Left colon (tissue), 2 donors: ENCODE measurements around the gene AK9. TPM values are rescaled to one million over a fixed set of nuclear protein-coding genes. Genes with fewer than 3 reads are reported as not detected.
A peak's percentile ranks its signal among the peaks of the same experiment; 100 is the strongest.
"Not testable (repeated sequence)": the region's sequence is repeated elsewhere in the genome, so short reads cannot be mapped to it uniquely, and the experiment has no call there.

ENCODE experiments used
- ATAC-seq: fragments of 200-7000 bp; cut with Tn5 transposase; one replicate; pipeline ENCODE4 v1.9.1; 2020; ENCODE audit warnings: mild to moderate bottlenecking, moderate library complexity
- DNase-seq, 2 donors: peaks; one replicate each; pipeline ENCODE4 v3.0.0-alpha.2; 2020
- intact Hi-C, 2 donors: fragments of 100-400 bp; cut with DNase I in 1 of 2; cut with micrococcal nuclease in 1 of 2; formaldehyde crosslinking; loops; one replicate each; pipeline versions ENCODE4 v1.11.2 to v1.14.0; 2022; cut with DNase I, micrococcal nuclease
- total RNA-seq, 2 donors: library from RNA; stranded (reverse); fragmentation: NEBNext Ultra II Directional; extraction: Animal tissue kit (Norgen Biotek cat#: 25700); gene quantifications; one replicate each; pipeline ENCODE4 v1.2.1, GENCODE V29; 2021
- donor health status: DM: no; HTN: no; CAD: no.
- donor health status: DM: yes; HTN: yes; CAD: no.

Gene AK9
- total RNA-seq, 2 donors from 2014 or later, result 7.0 to 7.6 TPM

DNA sequence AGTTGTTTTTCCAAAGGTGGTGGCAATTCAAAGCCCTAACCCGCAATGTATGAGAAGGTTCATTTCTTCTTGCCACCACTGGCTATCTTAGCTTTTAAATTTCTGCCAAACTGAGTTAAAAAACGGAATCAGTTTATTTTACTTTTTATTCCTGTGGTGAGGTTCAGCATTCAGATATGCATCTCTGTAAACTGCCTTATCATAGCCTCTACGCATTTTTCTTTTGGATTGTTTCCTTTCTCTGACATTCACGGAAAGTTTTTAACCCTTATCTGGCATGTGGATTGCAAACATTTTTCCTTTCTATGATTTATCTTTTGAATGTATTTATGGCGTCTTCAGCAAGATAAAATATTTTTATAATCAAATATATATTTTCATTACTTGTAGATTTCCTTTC lies 37.7 kb downstream of the AK9 start:
- DNase-seq (no peak), ATAC-seq (no peak)
- intact Hi-C loops, result no loop called here

DNA sequence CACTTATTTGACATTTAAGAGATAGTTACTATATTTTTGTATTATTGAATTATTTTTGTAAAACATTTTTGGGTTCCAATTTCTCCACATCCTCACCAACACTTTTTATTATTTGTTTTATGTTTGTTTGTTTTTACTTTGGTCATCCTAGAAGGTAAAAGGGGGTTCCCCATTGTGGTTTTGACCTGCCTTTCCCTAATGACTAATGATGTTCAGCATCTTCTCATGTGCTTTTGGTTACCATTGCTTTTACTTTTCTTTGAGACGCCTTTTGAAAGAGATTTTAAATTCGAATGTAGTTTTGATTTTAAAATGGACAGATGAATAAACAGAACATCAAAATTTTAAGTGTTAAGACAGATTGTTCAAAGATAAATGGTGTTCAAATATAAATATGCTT lies 46.9 kb downstream of the AK9 start:
- ATAC-seq (no peak), DNase-seq (no peak)
- intact Hi-C loops, result no loop called here

DNA sequence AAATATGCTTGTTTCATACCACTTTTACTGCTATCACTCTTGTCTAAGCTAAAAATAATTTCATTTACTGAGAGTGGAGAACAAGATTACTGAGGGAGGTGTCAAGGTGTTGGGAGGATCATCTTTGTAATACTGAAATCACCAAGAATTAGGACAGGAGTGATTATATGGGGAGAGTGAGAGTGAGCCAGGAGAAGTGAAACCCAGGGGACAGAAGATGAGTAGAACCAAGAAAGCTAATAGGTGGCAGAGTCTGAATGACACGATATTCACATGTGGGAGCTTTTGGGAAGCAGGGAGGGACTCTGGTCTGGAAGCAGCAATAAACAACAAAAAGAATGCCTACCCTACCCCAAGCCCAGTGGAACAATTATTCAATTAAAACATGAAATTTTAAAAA lies 58.6 kb downstream of the AK9 start:
- DNase-seq, result no peak
- no peak for ATAC-seq
- intact Hi-C loops, result no loop called here

DNA sequence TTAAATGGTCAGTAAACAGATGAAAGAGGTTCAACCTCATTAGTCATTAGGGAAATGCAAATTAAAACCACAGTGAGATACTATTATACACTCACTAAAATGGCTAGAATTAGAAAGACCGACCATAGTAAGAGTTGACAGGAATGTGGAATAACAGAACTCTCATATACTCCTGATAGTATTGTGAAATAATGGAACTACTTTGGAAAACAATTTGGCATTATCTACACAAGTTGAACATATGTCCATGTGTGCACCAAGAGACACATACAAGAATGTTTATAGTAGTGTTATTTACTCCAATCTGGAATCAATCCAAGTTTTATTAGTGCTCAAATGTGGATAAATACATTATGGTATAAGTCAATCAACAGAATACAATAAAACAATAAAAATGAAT lies 59.6 kb downstream of the AK9 start:
- intact Hi-C loops, result no loop called here
- ATAC-seq, result no peak
- DNase-seq, result no peak

DNA sequence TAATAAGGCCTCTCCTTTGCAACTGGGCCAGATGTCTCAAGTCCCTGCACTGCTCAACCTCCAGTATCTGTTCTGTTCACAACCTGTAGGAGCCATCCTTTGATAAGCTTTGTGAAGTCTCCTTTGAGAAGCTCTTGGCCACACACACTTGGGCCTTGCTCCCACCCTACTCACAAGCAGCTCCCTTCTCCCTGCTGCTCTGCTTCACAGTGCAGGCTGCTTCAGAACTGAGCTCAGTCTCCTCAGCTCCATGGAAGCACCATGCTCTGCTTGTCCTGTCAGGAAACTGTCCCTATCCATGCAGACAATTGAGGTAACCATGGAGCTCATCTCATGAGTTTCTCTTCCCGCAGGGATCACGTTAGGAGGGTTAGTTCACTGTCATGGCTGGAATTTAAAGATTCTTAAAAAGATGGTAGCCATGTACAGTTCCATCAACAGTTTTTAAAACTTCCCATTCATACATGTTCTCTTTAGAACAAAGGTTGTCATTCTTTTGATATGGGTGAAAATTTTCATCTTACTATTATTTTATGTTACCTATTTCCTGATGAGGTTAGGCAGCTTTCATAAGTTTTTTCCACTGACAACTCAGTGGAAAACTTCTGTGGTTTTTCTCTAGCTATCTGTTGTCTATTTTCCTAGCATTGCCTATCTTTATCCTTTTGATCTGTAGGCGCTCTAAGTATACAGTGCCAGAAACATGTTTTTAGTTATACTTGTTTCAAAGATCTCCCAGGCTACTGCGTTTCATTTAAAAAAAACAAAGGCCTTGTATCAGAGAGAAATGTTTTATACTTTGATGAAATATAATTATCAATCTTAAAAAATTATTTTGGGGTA lies 62.6 kb downstream of the AK9 start:
- no peak for ATAC-seq
- intact Hi-C loops, result no loop called here
- no peak for DNase-seq

DNA sequence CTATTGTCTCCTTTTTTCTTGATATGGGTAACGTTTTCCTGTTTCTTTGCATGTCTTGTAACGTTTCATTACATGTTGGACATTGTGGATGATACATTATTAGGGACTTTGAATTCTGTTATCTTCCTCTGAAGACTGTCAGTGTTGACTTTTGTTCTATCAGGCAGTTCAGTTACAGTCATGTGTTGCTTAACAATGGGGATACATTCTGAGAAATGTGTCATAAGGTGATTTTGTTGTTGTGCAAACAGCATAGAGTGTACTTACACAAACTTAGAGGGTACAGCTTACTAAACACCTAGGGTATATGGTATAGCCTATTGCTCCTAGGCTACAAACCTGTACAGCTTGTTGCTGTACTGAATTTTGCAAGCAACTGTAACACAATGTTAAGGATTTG lies 64.7 kb downstream of the AK9 start:
- DNase-seq (no peak), ATAC-seq (no peak)
- intact Hi-C loops, result no loop called here

DNA sequence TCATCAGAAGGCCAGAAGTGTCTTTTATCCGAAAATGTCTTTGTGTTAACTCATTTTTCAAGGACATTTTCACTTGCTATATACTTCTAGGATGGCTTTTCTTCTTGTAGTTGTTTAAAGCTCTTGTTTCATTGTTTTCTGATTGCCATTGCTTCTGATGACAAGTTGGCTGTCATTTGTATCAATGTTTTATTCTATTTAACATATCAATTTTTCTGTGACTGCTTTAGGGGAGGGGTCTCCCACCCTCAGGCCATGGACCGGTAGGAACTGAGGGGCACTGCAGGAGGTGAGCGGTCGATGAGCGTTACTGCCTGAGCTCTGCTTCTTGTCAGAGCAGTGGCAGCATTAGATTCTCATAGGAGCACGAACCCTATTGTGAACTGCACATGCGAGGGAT lies 65.8 kb downstream of the AK9 start:
- DNase-seq, result no peak
- ATAC-seq, result no peak
- intact Hi-C loops, result no loop called here

DNA sequence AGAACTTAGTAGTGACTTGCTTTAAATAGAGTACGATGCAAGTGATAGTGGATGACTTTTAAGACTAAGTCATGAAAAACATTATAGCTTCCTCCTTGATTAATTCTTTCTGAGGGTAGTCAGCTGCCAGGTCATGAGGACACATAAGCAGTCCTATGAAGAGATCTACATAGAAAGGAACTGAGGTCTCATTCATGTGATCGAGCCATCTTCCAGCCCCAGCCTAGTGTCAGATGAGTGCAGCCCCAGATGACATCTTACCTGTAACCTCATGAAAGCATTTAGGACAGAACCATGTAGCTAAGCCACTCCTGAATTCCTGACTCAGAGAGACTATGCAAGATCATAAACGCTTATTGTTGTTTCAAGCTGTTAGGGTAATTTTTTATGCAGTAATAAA lies 67.7 kb downstream of the AK9 start:
- intact Hi-C loops, result no loop called here
- no peak for DNase-seq
- ATAC-seq, result no peak

DNA sequence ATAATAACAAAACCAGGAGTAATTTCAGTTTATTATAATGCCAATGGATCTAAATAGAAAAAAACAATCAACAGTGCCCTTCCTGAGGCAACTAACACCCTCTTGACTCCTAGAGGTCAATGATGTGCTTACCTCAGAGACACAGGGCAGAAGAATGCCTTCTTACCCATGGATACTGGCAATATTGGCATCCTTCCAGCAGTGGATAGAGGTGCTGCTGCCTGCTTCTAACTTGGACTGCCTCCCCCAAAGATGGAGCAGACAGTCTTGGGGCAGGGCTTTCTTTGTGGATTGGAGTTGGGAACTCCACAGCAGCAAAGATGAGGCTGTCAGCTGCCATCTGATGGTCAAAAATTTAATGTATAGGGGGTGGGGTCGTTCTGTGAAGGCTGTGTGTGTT lies 78.7 kb downstream of the AK9 start:
- DNase-seq, result no peak
- no peak for ATAC-seq
- intact Hi-C loops, result no loop called here

DNA sequence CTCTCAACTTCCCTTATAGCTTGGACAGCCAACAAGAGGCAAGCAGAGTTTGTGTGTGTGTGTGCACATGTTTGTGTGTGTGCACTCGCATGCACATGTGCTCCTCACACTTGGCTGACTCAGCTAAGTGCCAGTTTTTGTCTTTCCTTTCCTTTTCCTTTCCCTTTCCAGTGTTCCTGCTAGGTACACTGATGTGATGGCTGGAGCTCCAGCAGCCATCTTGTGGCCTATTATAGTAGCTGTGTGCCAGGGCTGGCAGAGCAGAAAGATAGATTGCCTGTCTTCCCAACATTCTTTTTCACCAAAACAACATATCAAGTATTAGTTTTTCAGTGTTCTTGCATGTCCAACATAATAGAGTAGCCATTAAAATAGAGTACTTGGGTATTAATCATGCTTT lies 79.5 kb downstream of the AK9 start:
- ATAC-seq, result no peak
- DNase-seq, result no peak
- intact Hi-C loops, result no loop called here

DNA sequence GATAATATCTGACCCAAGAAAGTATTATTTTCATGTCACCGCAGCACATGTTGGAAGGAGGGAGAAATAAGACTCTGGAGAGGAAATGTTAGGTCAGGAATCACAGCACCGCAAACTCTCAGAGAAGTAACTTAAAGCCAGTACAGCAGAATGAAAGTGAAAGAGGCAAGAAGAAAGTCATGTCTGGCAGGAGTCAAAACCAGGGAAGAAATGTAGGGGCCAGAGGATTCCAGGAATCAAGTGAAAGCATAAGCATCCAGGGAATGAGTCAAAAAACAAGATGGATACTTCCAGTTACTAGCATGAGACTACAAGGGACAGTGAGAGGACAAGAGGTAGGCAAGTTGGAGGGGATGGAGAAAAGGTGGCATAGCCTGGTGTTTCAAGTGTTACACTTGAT lies 80.4 kb downstream of the AK9 start:
- DNase-seq (no peak), ATAC-seq (no peak)
- intact Hi-C loops, result no loop called here

DNA sequence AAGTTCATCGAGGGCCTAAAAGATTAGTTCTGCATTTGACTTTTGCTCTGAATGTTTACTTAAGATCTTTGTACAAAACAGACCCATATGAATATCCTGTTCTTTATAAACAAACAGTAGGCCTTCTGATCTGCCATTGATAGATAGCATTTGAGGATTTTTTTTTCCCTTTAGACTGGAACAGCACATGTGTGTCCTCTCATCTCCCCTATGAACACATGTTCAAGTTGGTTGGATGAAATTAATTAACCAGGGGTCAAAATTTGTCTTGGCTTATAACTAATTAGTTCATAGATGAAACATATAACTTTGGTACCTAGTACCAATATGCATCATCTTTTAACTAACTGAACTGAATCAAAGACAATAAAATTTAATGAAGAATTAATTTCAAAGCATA lies 81.3 kb downstream of the AK9 start:
- intact Hi-C loops, result no loop called here
- ATAC-seq (no peak), DNase-seq (no peak)

DNA sequence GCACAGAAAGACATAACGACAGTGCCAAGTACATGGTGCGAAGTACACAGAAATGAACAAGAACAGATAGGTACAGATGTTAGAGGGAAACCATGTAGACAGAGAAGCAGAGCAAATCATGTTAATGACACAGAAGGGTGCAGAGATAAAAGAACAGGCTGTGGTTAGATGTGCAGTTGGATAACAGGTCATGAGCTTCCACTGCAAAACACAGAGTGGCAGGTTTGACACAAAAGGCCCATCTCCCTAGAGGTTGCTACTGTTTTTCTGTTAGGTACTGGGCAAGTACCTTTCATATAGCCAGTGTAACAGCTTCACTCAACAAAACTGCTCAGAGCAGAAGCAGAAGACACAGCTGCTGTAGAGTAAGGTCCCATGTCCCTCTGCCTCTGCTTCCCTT lies 84.6 kb downstream of the AK9 start:
- no peak for ATAC-seq
- no peak for DNase-seq
- intact Hi-C loops, result no loop called here

DNA sequence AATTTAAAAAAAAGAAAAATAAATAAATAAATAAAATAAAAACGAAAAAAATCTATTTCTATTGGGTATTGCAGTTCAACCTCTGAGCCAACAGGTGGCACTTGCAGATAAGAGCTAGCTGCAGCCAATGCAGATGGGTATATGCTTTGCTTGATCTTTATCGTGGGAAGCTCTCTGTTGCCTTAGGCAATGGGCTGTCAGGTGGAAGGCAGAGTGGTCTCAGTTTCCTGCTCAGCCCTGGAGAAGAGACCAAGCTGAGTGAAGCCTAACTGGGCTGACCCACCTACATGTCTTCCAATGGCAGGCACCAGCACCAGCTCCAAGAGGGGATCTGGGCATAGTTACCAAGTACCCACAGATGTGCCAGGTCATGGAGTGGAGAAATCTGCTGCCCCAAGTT lies 95.0 kb downstream of the AK9 start:
- intact Hi-C loops, result no loop called here
- ATAC-seq (peak; percentile 33), DNase-seq (peak in 1 of 2 donors; percentile 5)

DNA sequence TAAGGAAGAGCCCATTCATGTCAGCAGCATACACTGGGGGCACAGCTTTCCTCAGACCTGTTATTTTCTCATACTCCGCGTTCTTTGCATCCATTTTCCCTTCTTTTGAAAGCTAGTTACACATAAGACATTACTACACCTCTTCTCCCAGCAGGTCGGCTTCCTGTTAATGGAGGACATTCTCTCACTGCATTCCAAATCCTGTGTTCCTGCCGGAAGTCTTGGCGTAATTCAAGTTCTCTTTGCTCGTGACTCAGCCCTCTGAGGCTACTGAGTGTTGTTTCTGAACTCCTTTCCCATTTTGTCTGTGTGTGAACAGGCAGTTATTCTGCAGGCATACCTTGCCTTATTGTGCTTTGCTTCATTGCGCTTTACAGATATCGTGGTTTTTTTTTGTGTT lies 110.5 kb downstream of the AK9 start:
- ATAC-seq (no peak), DNase-seq (no peak)
- intact Hi-C loops, result no loop called here

DNA sequence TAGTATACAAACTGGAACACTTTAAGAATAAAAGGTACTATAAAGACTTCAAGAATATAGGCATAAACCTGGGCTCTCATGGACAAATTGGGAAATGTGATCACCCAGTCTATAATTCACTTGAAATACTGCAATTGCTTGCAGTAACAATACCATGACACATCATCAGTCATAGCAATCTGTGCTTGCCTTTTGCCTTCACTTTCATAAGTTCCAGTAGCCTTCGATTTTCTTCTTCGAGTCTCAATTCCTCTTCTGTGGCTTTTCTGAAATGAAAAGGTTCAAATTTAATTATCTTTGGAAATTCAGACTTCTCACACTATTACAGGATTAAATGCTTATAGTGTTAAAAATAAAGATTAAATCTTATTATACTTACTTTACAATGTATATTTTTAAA lies 111.6 kb downstream of the AK9 start:
- ATAC-seq (no peak), DNase-seq (no peak)
- intact Hi-C loops, result no loop called here

DNA sequence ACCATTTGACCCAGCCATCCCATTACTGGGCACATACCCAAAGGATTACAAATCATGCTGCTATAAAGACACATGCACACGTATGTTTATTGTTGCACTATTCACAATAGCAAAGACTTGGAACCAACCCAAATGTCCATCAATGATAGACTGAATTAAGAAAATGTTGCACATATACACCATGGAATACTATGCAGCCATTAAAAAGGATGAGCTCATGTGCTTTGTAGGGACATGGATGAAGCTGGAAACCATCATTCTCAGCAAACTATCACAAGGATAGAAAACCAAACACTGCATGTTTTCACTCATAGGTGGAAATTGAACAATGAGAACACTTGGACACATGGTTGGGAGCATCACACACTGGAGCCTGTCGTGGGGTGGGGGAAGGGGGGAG lies 121.1 kb downstream of the AK9 start:
- ATAC-seq, DNase-seq, intact Hi-C loops: not testable (repeated sequence)

DNA sequence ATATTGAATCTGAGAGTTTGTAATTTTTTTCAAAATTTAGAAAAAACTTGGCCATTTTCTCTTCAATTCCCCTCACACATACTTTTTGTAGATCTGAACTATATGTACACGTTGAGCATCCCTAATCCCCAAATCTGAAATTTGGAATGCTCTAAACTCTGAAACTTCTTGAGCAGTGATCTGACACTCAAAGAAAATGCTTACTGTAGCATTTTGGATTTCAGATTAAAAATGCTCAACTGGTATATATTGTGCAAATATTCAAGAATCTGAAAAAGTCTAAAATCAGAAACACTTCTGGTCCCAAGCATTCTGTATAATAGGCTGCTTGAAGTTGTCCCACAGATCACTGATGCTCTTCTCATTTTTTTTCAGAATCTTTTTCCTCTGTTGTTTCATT lies 129.2 kb downstream of the AK9 start:
- intact Hi-C loops, result no loop called here
- ATAC-seq (no peak), DNase-seq (no peak)

DNA sequence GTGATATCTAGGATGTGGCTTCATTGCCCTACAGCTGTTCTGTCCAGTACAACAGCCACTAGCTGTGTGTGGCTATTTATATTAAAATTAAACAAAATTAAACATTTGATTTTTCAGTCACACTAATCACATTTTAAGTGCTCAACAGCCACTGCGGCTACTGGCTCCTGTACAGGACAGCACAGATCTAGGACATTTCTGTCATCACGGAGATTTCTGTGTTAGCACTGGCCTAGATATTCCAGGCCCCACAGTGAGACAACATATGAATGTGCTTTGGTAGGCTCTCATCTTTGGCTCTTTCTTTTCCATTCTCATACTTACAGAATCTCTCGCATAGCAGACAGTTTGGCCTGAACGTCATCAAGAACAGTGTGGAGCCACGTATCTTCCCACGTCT lies 159.6 kb downstream of the AK9 start:
- ATAC-seq (no peak), DNase-seq (no peak)
- intact Hi-C loops, result no loop called here

DNA sequence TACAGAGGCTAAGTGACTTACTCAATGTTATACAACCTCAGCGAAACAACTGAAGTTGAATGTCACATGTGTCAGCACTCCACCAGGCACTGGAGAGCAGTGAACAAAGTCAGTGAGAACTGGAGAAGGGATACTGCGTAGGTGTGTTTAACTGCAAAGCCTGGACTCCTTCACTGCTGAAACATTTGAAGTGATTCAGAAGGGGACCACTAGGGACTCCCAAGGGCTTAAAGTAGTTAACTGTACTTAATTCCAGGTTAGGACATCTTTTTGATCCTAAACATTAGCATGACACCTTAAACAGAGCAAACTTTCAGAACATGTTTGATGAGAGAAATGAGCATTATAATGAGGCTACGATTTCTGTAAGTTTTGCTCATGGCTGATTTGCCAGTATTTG lies 163.0 kb downstream of the AK9 start:
- DNase-seq (no peak), ATAC-seq (no peak)
- intact Hi-C loops, result no loop called here

DNA sequence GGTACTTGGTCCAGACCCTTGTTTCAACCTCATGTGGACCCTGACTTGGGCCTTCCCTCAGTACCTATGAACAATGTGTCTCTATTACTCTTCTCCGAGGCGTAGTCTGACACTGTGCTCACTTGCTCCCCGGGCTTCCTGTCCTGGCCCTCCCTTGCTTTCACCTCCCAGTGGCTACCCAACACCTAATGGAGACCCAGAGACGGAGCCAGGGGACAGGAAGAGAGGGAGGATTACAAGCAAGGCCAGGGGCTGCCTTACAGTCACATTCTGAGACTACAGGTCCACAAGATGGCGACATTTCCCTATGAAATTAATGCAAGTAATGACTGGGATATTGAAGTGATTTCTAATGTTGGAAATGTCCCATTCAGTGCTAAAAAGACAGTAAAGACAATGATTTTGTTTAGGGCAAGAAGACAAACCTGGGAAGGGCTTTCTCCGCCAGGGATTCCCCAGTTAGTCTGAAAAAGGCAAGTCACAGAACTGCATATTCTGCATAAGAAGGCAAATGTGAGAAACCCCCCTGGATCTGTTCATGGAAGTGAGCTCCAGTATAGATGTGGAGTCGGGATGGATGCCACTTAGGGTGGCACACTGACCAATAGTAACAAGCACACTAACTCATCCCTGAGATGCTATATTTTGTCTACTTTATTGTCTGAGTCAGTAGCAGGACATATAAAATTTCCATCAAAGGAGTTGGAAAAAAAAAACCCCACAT lies 163.9 kb downstream of the AK9 start:
- DNase-seq (peak in 1 of 2 donors; percentile 44), ATAC-seq (peak; percentile 74)
- intact Hi-C loops, result no loop called here
